GM21576 (cell line): ENCODE data around the gene TRPM3.

Source experiments
- ATAC-seq: cut with Tn5 transposase; IDR thresholded peaks from one replicate; pipeline ENCODE4 v1.9.1; 2021; ENCODE audit warnings: mild to moderate bottlenecking, moderate library complexity; ENCODE audit not compliant: unreplicated experiment

Gene TRPM3

DNA sequence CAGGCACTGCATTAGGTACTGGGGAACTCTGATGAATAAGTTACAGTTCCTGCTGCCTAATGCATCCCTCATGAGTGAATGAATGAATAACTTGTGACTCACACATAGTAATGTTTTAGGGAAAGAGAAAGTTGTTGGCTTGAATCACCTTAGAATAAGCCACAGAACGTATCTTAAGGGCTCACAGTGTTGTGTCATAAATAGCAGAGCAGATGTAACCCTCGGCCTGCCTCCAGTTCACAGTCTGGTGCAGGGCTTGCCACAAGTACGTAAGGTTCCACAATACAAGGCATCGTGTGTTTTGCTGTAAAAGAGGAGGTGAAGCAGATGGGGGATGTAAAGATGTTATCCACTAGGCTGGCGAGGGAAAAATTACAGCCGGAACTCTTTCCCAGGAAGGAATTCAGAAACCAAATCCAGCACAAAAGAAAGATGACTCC is 218.7 kb downstream of the TRPM3 start:
- ATAC-seq, result no peak

DNA sequence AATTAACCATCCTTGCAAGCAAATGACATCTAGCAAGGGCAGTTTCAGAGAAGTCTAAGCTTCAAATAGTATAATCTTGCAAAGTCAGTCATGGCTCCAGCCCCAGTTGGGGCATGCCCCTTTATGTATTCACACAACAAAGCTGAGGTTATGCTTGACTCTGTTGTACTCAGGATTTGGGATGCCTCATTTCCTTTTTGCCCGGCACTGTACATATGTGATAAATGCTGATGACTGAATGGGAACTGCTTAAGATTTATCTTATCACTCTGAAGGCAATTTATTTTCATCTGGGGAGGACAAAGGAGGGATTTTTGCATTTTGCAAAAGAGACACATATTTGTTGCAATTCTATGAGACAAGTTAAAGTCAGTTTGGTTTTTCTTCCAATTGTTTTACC is 219.2 kb downstream of the TRPM3 start:
- ATAC-seq, result no peak

DNA sequence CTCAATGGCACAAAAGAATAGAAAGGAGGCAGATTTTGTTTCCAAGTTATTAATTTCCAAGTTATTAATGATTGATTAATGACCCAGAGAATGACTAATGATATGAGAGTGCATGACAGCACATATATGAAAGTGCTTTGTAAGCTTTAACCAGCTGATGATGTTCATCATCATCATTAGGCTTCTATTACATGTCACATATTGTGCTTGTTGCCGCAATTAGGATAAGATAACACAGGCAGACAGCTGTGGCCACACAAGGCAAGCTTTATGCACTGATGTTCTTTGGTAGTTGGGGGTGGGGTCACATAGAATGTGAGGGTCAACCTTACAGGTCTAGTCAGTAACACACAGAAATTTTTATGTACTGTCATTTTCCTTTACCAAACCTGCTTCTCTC is 219.7 kb downstream of the TRPM3 start:
- no peak for ATAC-seq

DNA sequence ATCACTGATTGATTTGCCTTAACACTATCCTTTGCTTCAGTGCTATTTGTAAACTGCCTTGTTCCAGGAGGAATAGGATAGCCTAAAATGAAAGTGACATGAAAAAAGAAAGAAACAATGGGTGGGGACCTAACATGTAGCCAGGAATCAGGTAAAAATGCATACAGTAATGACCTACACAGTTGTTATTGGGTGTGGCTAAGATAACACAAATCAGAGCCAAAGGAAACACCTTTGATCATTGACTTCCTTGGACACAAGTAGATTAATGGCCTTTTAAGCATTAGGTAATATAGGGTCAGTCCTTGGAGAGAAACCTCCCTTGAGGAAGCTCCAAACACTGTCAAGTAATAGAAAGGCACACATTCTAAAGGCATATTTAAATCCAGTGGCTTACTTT is 220.4 kb downstream of the TRPM3 start:
- no peak for ATAC-seq

DNA sequence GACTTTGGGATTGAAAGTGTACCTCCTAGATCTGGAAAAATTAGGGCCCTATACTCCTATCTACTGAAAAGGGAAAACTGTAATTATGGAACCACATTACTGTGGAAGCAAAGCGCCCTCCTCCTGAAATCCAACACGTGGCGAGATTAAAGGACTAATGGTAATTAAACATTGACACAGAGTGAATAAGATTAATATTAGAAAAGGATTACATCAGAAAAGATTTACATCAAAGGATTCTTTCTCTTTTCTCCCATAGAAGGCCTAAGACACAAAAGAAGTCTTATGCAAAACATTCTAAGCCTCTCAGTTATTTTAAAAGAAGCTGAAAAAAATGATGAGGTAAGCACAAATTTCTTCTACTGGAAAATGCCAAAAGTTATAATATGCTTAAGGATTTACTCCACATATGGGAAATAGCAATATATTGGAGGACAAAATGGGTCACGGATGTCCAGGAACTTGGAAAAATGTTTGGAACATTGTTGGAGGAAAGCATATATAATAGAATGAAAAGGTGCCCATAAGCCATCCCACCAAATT is 227.8 kb downstream of the TRPM3 start:
- ATAC-seq, result no peak

DNA sequence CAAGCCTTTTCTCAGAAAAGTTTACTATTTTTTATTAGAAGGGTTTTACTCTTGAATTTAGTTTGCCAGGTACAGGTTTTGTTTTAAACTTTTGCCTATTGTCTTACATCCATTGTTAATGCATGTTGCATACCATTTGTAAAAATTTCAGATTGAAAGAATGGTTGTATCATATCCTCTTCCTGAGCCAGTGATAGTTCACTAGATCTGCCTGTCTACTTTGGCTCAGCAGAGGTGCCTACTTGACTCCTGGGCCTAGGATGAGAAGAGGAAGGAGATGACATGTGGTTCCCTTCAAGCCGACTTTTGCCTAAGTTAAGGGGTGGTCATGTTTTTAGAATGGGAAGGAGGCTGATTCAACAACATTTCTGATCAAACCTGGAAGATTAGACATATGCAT is 232.9 kb downstream of the TRPM3 start:
- no peak for ATAC-seq

DNA sequence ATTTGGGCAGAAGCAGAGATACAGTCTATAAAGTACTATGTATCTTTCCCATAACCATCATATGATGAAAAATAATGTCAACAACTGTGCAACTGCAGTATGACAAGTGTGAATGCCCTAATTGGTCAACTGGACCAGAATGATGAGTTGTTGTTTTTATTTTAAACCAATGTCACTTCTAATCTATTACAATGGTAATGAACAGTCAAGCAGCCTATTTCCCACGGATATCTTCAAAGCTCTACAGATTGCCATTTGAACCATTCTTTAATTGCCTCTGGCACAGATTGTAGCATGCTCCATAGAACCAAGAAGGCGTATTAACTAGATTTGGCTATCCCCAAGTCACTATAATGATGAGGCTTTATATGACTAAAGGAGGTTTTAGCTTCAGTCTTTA is 233.6 kb downstream of the TRPM3 start:
- ATAC-seq, result no peak

DNA sequence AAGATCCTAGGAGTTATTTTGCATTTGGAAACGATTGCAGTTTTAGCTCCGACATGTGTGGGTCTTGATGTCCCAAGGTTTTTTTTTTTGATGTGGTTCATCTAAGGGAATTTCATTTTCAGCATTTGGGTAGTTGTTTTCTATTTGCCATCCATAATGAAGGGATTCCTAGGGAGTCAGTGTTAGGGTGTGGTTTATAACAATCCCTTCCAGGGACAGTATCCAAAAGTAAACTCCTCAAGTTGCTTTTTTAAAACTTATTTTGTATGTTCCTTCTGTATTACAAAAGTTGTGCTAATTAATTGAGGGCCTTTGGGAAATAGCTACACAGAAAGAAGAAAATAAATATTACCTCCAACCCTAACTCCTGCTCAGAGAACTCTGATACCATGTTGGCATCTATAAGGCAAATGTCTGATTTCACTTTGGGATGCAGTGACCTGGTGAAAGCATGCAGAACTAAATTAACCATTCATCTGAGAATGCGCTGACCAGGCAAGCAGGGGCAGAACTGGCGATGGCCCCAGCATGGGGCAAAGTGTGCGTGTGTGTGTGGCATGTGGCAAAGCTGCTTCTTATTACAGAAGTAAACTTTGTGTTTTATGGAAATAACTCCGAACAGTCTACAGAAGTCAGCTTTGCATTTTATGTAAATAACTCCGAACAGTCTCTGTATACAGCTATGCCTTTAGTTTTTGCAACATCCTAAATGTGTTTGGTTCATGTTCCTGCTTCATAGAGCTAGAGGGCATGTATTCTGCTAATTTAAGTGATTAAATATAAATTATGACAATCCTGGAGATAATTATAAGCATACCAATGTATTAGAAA is 237.2 kb downstream of the TRPM3 start:
- ATAC-seq, result no peak

DNA sequence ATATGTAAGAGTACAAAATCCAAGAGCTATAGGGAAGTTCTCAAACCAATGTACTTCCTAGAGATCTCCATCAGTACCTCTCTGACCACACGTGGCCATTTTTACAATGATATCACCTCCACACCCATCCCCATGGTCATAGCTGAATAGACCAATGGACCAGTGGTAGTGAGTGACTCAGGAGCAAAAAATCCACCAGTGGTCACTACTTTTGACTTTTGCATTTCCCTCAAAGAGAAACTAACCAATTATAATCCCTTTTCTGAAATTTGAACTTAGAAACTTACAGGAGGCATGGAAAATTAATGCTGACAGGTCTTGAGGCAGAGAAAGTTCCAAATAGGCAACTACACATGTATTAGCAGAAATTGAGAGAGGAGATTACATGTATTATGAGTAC is 238.4 kb downstream of the TRPM3 start:
- no peak for ATAC-seq

DNA sequence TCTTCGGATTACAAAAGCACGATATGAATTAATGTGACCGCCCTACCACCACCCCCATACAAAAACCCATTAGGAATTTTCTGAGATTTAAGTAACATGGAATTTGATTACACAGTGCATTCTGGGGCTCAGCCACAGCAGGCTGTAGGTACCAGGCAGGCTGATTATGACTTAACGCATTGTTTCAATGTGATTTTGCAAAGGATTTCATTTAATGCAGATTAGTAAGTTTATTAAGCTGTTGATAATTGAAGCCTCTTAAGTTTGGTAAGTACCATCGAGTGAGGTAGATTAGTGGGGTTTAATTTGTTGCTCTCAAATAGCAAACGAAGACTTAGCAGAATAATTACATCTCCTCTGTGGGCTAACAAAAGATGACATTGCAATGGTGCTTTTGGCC is 240.1 kb downstream of the TRPM3 start:
- no peak for ATAC-seq

DNA sequence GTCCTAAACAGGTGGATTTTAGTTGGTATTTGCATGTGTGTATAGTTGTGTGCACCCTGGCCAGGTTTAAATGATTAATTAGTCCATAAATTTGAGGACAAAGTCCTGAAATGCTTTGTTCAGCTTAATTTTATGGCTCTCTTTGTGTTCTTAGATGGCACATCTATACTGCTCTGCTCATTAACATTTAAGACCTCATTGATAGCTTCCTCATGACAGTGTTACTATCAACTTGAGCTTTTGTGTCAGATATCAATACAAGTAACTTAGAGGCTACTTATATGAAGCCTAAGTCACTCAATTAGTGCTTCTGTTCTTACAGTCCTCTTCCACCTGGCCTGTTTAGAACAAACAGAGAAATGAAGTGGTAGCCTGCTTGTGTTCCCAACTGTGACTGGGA is 240.9 kb downstream of the TRPM3 start:
- no peak for ATAC-seq

DNA sequence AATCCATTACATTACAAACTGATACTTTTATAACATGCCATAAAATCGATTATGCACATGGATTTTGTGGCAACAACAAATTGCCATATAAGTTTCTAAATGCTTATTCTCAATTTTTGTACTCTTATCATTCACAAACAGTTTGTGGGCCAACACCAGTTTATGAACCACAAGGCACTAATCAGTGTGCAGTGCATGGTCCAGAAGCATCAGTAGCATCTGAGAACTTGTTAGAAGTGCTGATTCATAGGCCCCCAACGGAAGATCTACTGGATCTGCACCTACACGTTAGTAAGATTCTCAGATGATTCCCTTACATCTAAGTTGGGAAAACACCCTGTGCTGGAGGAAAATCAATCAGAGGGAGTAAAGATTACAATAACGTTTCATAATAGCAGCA is 242.8 kb downstream of the TRPM3 start:
- no peak for ATAC-seq

DNA sequence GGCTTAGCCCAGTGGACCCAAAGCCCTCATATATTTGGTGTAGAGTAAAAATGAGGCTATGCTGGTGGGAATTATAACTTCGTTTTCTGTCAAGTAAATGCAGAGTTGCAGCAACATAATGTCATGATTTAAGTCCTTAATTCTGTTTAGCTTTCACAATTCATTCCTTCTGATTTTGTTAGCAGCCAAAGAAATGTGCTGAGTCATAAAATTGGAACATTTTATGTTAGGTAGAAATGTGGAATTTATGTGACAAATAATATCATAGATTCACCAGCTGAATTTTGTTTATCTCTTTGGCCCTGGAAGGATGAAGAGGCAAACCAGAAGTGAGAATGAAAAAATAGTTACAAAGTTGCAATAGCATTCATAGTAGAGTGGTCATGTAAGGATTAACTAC is 247.0 kb downstream of the TRPM3 start:
- no peak for ATAC-seq

DNA sequence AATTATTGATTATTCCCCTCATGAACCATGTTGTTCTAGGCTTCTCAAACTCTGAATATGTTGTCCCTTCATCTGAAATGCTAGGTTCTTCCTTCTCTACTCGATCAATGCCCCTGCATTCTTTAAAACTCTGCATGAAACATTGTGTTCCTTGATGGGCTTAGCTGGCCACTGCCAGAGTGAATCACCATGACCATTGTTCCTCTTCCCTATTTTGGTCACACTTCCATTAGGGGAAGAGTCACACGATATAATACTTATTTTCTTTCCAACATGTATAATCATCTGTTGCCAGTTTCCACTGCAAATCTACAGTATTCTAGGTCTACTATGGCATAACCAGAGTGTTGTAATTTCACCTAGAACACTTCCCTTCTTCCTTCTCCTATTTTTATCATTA is 247.9 kb downstream of the TRPM3 start:
- ATAC-seq, result no peak

DNA sequence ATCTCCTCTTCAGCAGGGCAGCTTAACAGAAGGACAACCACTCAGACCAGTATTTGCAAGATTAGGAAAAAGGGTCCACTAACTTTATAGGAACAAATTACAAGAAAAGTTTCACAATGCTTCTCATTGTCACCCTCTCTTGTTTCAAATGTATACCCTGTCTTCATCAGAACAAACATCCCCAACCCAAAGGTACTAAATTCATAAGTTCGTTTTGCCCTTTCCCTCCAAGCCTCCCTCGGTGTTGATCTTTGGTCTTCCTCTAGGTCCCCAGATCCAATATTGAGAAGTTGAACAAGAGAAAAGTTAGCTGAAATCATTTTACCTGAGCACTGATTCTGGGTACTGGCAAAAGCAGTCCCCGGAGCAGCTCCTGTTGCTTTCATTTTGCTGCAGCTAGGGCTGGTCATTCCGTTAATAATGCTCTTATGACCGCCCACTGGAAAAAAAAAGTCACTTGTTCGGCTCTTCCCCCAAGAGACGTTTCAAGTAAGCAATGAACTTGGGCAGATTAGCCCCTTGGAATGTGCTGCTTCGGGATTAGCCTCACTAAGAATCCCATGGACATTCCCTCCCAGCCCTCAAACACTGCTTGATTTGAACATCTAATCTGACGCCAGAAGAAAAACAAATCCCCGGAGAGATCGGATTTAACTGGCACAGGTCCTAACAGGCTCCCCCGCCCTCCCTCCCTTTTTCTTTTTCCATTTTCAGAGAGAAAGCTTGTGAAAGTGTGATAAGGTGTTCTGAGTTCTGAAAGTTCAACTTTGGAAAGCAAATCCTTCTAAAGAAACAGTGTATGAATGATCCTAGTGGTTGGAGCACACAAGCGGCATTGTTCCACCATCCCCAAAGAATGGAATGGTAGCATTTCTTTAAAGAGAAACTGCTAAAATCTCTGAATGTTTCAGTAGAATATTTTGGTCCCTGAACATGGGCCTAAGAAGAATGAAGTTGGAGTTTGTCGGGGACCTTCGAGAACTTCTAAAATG is 252.5 kb downstream of the TRPM3 start:
- ATAC-seq, result no peak

DNA sequence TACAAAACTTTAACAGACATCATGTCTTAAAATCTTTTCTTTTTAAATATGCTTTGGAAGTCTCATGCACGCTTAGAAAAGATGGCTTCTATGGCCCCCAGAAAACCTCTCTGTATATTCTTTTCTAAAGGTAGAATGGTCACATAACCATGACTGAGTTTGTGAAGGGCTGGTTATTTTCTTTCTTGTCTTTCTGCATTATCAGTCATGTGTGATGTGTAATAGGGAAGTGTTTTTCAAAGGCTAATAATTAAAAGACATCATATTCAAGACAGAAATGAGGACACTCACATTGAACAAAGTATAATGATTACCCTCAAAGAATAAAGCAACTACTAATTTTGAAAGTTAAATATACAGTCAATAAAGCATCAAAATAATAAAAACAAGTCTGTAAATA is 253.4 kb downstream of the TRPM3 start:
- no peak for ATAC-seq

DNA sequence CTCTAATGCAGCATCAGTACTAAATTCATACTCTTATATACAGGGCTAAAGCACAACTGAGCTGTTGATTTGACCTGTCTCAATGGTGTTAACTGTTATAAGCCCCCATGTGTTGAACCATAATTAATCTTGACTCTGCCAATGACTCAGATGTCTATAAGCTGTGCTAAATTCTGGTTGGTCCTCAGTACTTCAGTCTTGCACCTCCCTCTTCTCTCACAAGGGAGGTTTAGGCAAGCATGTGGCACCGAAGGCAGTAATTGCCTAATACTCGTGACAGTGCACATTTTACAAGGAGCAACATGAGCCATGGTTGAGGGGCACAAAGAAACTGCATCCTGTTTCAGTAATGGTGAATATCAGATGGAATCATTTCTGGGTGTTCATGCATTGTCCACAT is 255.9 kb downstream of the TRPM3 start:
- ATAC-seq, result no peak

DNA sequence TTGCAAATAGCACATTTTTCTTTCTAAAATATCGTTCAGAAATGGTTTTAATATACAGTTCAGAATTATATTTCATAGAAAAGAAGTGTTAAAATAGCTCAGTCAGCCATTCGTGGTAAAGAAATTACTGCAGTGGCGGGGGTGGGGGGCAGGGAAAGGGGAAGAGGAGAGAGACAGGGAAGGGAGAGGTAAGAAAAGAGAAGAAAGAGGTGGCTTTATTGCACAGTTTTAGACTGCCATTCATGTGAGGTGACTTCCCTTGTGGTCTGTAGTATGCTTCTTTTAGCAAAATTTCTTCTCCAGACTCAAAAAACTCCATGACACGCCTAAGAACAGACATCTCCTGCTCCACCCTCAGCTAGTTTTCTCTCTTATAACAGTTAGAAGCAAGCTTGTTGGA is 259.6 kb downstream of the TRPM3 start:
- ATAC-seq, result no peak

DNA sequence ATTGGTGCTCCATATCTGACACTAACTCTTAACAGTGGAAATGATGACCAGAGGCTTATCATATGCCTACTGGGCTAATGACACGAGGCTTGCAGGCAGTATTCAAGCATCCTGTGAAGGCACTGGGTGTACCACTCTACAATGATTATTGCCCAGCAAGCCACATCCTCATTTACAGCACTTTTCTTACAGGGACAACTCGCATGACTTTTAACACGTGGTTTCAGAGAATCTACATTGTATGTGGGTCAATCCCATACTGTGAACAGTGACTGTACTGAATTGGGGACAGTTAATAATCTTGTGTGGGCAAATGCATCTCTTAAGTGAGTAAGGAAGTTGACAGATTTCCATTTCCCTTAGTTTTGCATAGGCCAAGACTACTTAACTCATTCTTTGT is 260.0 kb downstream of the TRPM3 start:
- no peak for ATAC-seq

DNA sequence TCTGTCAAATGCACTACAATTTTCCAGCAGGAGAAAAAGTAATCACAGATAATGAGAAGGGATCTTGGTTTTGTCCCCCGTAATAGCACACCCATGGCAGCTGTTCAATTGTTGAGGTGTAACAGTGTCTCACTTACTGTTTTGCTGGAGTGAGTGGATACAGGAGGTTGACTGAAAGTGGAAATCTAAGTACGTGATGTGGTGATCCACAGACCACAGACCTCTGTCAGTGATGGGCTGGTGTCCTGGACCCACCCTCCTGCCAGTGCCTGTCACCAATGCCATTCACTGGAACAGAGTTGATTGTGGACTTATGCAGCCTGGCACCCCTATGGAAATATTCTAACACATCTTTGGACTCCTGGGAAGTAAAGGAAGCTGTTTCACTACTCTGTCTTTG is 261.7 kb downstream of the TRPM3 start:
- ATAC-seq, result no peak

DNA sequence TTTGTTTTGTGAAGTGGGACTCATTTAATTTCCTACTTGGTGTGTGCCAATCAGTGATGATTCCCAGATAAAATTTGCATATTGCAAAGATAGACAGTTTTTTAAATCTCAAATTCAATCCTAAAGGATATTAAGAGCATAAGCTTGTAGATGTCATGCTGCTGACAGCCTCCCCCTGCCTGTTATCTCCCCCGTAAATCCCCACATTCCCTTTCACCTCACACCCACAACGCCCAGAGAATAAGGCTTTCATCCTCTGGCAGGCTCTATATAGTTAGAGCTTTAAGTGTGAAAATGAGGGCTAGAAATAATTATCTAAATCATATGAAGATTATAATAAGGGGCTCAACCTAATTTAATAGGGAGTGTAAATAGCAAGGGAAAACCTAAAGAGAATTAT is 265.0 kb downstream of the TRPM3 start:
- ATAC-seq, result no peak
